ENCODE data around the gene SESTD1. TPM values are rescaled to one million over a fixed set of nuclear protein-coding genes. Genes with fewer than 3 reads are reported as not detected.
"Not testable (repeated sequence)": the region's sequence is repeated elsewhere in the genome, so short reads cannot be mapped to it uniquely, and the experiment has no call there.

SESTD1 gene
- total RNA-seq, 1 donor, result 14.2 TPM

DNA sequence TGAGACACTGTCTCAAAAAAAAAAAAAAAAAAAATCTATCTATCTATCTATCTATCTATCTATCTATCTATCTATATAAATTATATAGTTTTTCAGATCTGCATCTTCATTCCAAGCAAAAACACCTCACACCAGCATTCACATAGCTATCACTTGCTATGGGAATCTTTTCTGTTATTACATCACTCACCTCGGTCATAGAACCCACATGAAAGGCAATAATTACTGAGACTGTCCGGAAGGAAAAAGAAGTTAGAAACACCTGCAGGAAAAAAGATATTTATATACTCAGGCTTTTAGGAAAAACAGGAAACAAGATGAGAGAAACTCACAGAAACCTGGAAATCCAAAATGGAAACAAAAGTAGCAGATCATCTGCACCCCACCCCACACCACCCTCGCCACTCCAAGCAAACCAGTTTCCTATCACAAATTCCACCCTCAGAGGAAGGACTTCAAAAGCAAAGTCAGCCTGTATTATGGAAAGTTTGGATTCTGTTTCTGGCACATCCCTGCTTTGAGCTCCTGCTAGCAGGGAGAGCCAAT, 192.7 kb downstream of the SESTD1 start:
- TF ChIP-seq, protein P1, sequence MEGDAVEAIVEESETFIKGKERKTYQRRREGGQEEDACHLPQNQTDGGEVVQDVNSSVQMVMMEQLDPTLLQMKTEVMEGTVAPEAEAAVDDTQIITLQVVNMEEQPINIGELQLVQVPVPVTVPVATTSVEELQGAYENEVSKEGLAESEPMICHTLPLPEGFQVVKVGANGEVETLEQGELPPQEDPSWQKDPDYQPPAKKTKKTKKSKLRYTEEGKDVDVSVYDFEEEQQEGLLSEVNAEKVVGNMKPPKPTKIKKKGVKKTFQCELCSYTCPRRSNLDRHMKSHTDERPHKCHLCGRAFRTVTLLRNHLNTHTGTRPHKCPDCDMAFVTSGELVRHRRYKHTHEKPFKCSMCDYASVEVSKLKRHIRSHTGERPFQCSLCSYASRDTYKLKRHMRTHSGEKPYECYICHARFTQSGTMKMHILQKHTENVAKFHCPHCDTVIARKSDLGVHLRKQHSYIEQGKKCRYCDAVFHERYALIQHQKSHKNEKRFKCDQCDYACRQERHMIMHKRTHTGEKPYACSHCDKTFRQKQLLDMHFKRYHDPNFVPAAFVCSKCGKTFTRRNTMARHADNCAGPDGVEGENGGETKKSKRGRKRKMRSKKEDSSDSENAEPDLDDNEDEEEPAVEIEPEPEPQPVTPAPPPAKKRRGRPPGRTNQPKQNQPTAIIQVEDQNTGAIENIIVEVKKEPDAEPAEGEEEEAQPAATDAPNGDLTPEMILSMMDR (IDR thresholded peaks at IDR 0.05; ENCODE audit: insufficient read depth, low read depth, low read length), result no peak
- DNase-seq (ENCODE audit: low read depth), result no peak
- no peak overlapping the region for H3K4me3 ChIP-seq (ENCODE audit: low read depth, low read length)

DNA sequence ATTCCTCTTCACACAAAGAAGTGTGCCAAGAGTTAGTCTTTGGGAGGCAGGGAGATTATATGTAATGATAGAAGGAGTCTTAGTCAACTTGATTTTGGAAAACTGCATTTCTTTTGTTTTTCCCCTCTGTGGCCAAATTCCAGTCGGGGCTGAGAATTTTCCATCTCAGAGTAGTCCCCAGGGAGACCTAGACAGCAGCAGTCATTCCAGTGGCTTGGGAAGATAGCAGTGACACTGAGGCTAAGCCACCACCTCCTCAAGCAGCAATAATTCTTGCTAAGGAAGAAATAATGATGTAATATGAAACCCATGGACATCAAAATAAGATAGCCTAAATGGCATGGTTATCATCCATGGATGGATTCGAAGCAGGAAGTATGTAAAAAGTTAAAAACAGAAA, 193.7 kb downstream of the SESTD1 start:
- H3K4me3 ChIP-seq (ENCODE audit: low read depth, low read length), result no peak overlapping the region
- TF ChIP-seq, protein P1 (IDR thresholded peaks at IDR 0.05; ENCODE audit: insufficient read depth, low read depth, low read length), result no peak
- DNase-seq (ENCODE audit: low read depth), result no peak

DNA sequence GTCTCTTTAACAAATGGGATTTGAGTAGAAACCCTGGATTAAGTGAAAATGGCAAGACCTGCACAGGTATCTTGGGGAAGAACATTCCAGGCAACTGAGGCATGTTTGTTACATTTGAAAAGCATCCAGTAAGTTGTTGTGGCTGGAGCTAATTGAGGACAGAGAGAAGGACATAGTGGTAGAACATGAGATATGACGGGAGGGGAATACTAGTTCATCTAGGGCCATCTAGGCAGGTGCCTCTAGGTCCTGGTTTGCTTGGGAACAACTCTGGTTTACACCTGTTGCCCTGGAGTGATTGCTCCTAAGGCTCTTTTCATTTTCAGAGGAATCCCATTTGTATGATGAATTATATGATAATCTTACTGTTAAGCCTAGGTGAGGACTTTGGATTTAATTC, 194.9 kb downstream of the SESTD1 start:
- DNase-seq (ENCODE audit: low read depth), result no peak
- H3K4me3 ChIP-seq (ENCODE audit: low read depth, low read length), result no peak overlapping the region
- TF ChIP-seq, protein P1 (IDR thresholded peaks at IDR 0.05; ENCODE audit: insufficient read depth, low read depth, low read length), result no peak

DNA sequence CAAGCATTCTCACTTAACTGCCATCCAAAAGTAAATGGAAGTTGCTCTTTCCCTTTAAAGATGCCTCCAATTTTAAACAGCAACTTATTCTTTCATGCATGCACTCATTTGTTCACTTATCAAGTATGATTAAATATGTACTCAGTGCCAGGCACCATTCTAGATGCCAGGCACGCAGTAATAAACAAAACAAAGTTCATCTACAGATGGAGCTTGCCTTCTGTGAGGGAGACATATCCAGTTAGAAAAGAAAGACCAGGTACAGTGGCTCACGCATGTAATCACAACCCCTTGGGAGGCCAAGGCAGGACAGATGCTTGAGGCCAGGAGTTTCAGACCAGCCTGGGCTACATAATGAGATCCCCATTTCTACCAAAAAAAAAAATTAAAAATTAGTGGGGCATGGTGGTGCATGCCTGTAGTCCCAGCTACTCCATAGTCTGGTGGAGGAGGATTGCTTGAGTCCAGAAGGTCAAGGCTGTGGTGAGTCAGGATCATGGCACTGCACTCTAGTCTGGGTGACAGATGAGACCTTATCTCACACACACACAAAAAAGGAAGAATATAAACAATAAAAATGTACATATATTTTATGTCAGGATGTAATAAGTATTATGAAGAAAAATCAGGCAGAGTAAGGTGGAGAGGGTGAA, 195.5 kb downstream of the SESTD1 start:
- no peak for DNase-seq (ENCODE audit: low read depth)
- H3K4me3 ChIP-seq (ENCODE audit: low read depth, low read length), result no peak overlapping the region
- TF ChIP-seq, protein P1 (IDR thresholded peaks at IDR 0.05; ENCODE audit: insufficient read depth, low read depth, low read length), result no peak

DNA sequence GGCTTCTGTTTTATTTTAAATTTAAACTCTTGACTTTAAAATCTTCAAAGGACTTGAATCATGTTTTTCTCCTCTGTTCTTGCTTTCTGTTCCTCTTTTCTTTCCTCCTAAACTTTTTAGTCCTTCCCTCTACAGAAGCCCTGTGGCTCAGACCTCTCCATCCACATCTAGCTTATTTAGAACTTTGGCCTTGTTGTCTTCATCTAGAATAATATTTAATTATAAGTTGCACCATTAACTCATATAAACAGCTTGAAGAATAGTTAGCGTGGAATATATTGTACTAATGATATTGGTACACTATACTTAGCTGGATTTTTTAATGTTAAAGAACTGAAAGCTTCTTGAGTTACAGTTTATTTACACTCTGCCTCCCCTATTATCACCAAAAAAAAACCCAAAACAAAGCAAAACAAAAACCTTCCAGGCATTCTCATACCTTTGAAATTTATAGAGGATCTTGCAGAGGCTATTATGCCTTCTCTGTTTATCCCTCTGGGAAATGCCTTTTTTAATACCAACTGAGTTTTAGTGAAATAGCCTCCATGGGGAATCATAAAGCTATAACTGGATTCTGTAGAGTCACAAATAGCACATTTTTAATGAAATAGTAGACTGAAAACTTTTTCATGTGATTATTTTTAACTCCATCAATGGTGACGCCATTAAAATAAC, 205.5 kb downstream of the SESTD1 start:
- no peak for DNase-seq (ENCODE audit: low read depth)
- H3K4me3 ChIP-seq (ENCODE audit: low read depth, low read length), result no peak overlapping the region
- TF ChIP-seq, protein P1 (IDR thresholded peaks at IDR 0.05; ENCODE audit: insufficient read depth, low read depth, low read length), result no peak

DNA sequence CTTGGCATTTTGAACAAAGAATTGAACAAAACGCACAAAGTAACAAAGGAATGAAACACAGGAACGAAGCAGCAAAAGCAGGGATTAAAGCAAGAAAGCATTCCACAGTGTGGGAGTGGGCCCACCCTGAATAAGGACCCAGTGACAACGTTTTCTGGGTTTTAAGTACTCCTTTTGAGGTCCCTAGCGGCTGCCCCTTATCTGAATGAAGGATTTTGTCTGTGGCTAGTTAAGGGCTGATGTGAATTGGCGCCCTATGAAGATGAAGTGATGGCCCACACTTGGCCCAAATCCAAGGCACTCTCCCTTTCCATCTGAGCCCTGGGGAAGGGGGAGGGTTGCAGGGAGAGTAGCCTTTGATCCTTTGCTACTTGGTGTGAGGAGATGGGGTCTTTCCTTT, 206.9 kb downstream of the SESTD1 start:
- DNase-seq (ENCODE audit: low read depth), result no peak
- TF ChIP-seq, protein P1 (IDR thresholded peaks at IDR 0.05; ENCODE audit: insufficient read depth, low read depth, low read length), result no peak
- H3K4me3 ChIP-seq (ENCODE audit: low read depth, low read length), result no peak overlapping the region

DNA sequence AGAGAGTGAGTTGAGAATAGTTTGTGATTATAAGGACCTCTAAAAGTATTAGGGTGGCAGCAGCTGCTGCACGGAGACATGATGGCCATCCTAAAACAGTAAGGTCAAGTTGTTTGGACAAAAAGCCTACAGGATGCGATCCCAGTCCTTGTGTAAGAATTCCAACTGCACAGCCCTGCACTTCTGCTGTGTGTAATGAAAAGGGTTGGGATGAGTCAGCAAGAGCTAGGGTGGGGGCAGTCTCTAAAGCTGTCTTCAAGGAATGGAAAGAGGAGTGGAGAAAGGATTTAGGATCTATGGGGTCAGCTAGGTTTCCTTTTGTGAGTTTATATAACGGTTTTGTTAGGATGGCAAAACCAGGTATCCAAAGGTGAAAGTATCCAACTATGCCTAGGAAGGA, 211.1 kb downstream of the SESTD1 start:
- not testable (repeated sequence) for H3K4me3 ChIP-seq (ENCODE audit: low read depth, low read length); DNase-seq (ENCODE audit: low read depth)
